Gastroesophageal sphincter (tissue), 3 donors: ENCODE measurements around the gene RHOU.

Experiments used
- CTCF ChIP-seq, 4 experiments: fragments of 200-600 bp in 2 of 4; fragments of 450-650 bp in 2 of 4; sonication (generic) in 1 of 4; IDR thresholded peaks; one replicate each; pipeline ENCODE4 v1.5.1; 2017 to 2019; ENCODE audit warnings: antibody characterized with exemption in 4 of 4, mild to moderate bottlenecking in 2 of 4, moderate library complexity in 2 of 4
- POLR2A ChIP-seq, 2 donors: fragments of 450-650 bp; IDR thresholded peaks; one replicate each; pipeline ENCODE4 v1.6.1; 2017; ENCODE audit warnings: antibody characterized with exemption in 2 of 2, mild to moderate bottlenecking in 2 of 2, moderate library complexity in 1 of 2

- TF ChIP-seq CTCF (IDR thresholded peaks at IDR 0.05) (no peak), POLR2A (IDR thresholded peaks at IDR 0.05) (no peak)
Measured at GRCh38 chr1:228723287-228723686, 12.0 kb upstream of the RHOU start.
